Stomach (tissue), 9 donors: ENCODE results near the gene MAD2L2. TPM values are rescaled to one million over a fixed set of nuclear protein-coding genes. Genes with fewer than 3 reads are reported as not detected.

ENCODE experiments used
- DNase-seq, 2 donors: peaks; one replicate each; pipeline versions ENCODE4 v3.0.0 to v3.0.0-alpha.2; 2013 to 2019
- H3K27ac ChIP-seq, 5 donors: fragments of 200-600 bp in 4 of 5; sonication (generic) in 4 of 5; one replicate each; pipeline ENCODE4 v1.5.1; 2013 to 2019; ENCODE audit warnings: mild to moderate bottlenecking in 1 of 5, moderate library complexity in 1 of 5
- H3K27me3 ChIP-seq, 3 donors: fragments of 200-600 bp; sonication (generic); one replicate each; pipeline ENCODE4 v1.5.1; 2017 to 2019; ENCODE audit warnings: mixed run types in 1 of 3
- H3K36me3 ChIP-seq, 4 donors: fragments of 200-600 bp; sonication (generic); 1 replicate in 3 of 4; 2 replicates in 1 of 4; pipeline ENCODE4 v1.5.1; 2016 to 2019
- H3K4me1 ChIP-seq, 4 donors: fragments of 200-600 bp; sonication (generic); one replicate each; pipeline ENCODE4 v1.5.1; 2016 to 2019
- H3K4me3 ChIP-seq, 4 donors: fragments of 200-600 bp; sonication (generic) in 3 of 4; one replicate each; pipeline ENCODE4 v1.5.1; 2016 to 2019; ENCODE audit warnings: mild to moderate bottlenecking in 1 of 4
- H3K9me3 ChIP-seq, 4 donors: fragments of 200-600 bp; sonication (generic); one replicate each; pipeline ENCODE4 v1.5.1; 2016 to 2019
- CTCF ChIP-seq, 7 experiments: fragments of 450-650 bp in 4 of 7; fragments of 200-600 bp in 3 of 7; sonication (generic) in 3 of 7; IDR thresholded peaks; one replicate each; pipeline ENCODE4 v1.5.1; 2016 to 2019; ENCODE audit warnings: antibody characterized with exemption in 7 of 7, control low read depth in 2 of 7, mild to moderate bottlenecking in 1 of 7
- EP300 ChIP-seq: sonication (generic); formaldehyde crosslinking; IDR thresholded peaks from one replicate; pipeline ENCODE4 v1.6.1; 2017; ENCODE audit warnings: antibody characterized with exemption
- POLR2A ChIP-seq, 4 donors: fragments of 450-650 bp; IDR thresholded peaks; one replicate each; pipeline ENCODE4 v1.6.1; 2016; ENCODE audit warnings: antibody characterized with exemption in 4 of 4, control low read depth in 2 of 4, mild to moderate bottlenecking in 1 of 4, moderate library complexity in 1 of 4
- POLR2AphosphoS5 ChIP-seq, 3 donors: sonication (generic); formaldehyde crosslinking; IDR thresholded peaks; one replicate each; pipeline ENCODE4 v1.6.1; 2016; ENCODE audit warnings: antibody characterized with exemption in 3 of 3
- WGBS, 5 donors: extraction: QIAGEN DNeasy Blood & Tissue Kit in 3 of 5; methylation state at CpG; one replicate each; pipeline versions ENCODE4 v1.1.5 to v1.1.7; 2013 to 2018; 5-methylcytosine and 5-hydroxymethylcytosine counted together
- intact Hi-C: fragments of 100-400 bp; cut with DNase I; formaldehyde crosslinking; loops from one replicate; pipeline ENCODE4 v1.15.1; 2023; ENCODE audit warnings: low total_unique reads
- polyA plus RNA-seq, 3 donors: library from polyadenylated mRNA; stranded (reverse); fragments of 200-250 nt; gene quantifications; one replicate each; pipeline ENCODE4 v1.2.3, GENCODE V29; 2013
- total RNA-seq, 5 donors: library from RNA; depleted of rRNA; stranded (reverse); fragments of >200 nt; gene quantifications; one replicate each; pipeline versions ENCODE4 v1.1.0 to v1.2.3, GENCODE V29; 2014 to 2016
- donor health status: healthy with polysubstance abuse.
- donor health status: Bipolar disorder and iron deficiency.
- donor health status: healthy.

MAD2L2 gene
- total and polyA plus RNA-seq, 8 donors: 7.2 to 54.4 (median 21.6) TPM

- no peak for TF ChIP-seq POLR2A (IDR thresholded peaks at IDR 0.05)
- TF ChIP-seq CTCF (IDR thresholded peaks at IDR 0.05): no peak
- no peak for TF ChIP-seq POLR2AphosphoS5 (IDR thresholded peaks at IDR 0.05)
- TF ChIP-seq EP300: no peak
- Histone ChIP-seq H3K9me3 (no peaks in the 10 kb centered on the region), H3K4me1 (peaks cover 36 to 42% (median 37%) of the 10 kb centered on the region in 4 donors), H3K27me3 (peaks cover 0 to 57% (median 20%) of the 10 kb centered on the region in 3 donors), H3K4me3 (peak overlapping the region in 3 of 4 donors; percentile 9 to 32 (median 15)), H3K27ac (no peak overlapping the region), H3K36me3 (no peaks in the 10 kb centered on the region)
- intact Hi-C loops: loop anchor here (5.0 kb wide), 1 partner anchor 74 kb away; no protein-coding TSS in a partner anchor
- WGBS, 5 donors: 0 to 20% (median 6%) methylated on average over 4 to 30 of the region's 30 CpGs
- DNase-seq: peak; percentile 58 to 61
These were observed 32.2 kb downstream of the MAD2L2 start for GRCh38 chr1:11648732-11649158.

- H3K27me3 ChIP-seq: peaks cover 0 to 55% (median 20%) of the 10 kb centered on the region in 3 donors
- 43 to 69% (median 52%) methylated on average over 6 of the region's 6 CpGs for WGBS, 5 donors
- peak in 1 of 2 donors; percentile 58 for DNase-seq
- no peak for TF ChIP-seq POLR2AphosphoS5 (IDR thresholded peaks at IDR 0.05)
- TF ChIP-seq POLR2A (IDR thresholded peaks at IDR 0.05): no peak
- no peak for TF ChIP-seq CTCF (IDR thresholded peaks at IDR 0.05)
- no peak for TF ChIP-seq EP300
- peaks cover 31 to 35% (median 32%) of the 10 kb centered on the region in 4 donors for H3K4me1 ChIP-seq
- H3K4me3 ChIP-seq: no peak overlapping the region
- H3K9me3 ChIP-seq: no peaks in the 10 kb centered on the region
- H3K36me3 ChIP-seq: no peaks in the 10 kb centered on the region
- intact Hi-C loops: loop anchor here (5.0 kb wide), 1 partner anchor 74 kb away; no protein-coding TSS in a partner anchor
- no peak overlapping the region for H3K27ac ChIP-seq
These were observed 32.9 kb downstream of the MAD2L2 start for GRCh38 chr1:11648039-11648438.

GRCh38 chr1:11647333-11647732, 33.6 kb downstream of the MAD2L2 start:
- no peak overlapping the region for H3K4me3 ChIP-seq
- intact Hi-C loops: loop anchor here (5.0 kb wide), 1 partner anchor 75 kb away; no protein-coding TSS in a partner anchor
- H3K36me3 ChIP-seq: no peaks in the 10 kb centered on the region
- TF ChIP-seq POLR2A (IDR thresholded peaks at IDR 0.05): no peak
- TF ChIP-seq CTCF (IDR thresholded peaks at IDR 0.05): no peak
- TF ChIP-seq EP300: no peak
- TF ChIP-seq POLR2AphosphoS5 (IDR thresholded peaks at IDR 0.05): no peak
- no peak overlapping the region for H3K27ac ChIP-seq
- H3K9me3 ChIP-seq: no peaks in the 10 kb centered on the region
- DNase-seq: no peak
- peaks cover 31 to 33% (median 32%) of the 10 kb centered on the region in 4 donors for H3K4me1 ChIP-seq
- H3K27me3 ChIP-seq: peaks cover 0 to 55% (median 20%) of the 10 kb centered on the region in 3 donors
- 73 to 87% (median 85%) methylated on average over 7 of the region's 7 CpGs for WGBS, 5 donors

- TF ChIP-seq EP300: no peak
- no peak for TF ChIP-seq POLR2A (IDR thresholded peaks at IDR 0.05)
- Histone ChIP-seq H3K27ac (no peak overlapping the region), H3K4me3 (no peak overlapping the region), H3K36me3 (no peaks in the 10 kb centered on the region), H3K4me1 (peaks cover 31 to 33% (median 32%) of the 10 kb centered on the region in 4 donors), H3K9me3 (no peaks in the 10 kb centered on the region), H3K27me3 (peaks cover 0 to 65% (median 20%) of the 10 kb centered on the region in 3 donors)
- 80 to 89% (median 85%) methylated on average over 9 of the region's 9 CpGs for WGBS, 5 donors
- intact Hi-C loops: loop anchor here (5.0 kb wide), 1 partner anchor 76 kb away; no protein-coding TSS in a partner anchor
- no peak for DNase-seq
These were observed 34.6 kb downstream of the MAD2L2 start for GRCh38 chr1:11646317-11646716.
